ENCODE results near the gene RBM24. TPM values are rescaled to one million over a fixed set of nuclear protein-coding genes. Genes with fewer than 3 reads are reported as not detected.

Gene RBM24
- total and polyA plus RNA-seq, 2 donors (not counting 1 experiment from before 2014, with no cell fraction given): 2.5 TPM

DNA sequence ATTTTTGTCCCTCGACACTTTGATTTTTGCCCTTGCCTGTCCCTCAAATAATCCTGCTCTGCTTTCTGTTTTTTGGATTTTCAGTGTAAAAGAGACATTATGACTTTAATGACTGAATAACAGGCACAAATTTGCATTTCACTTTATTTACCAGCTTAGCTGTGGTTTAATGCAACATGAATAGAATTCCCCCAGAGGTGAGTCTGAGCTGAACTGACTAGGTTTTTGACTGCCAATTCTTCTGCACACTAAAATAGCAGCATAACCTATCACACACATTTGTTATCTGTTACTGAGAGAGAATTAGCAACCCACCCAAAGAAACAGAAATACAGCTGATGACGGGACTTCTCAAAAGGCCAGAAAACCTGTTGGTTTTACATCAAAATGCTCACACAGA, 3.9 kb upstream of the RBM24 start:
- Histone ChIP-seq H3K4me2 (ENCODE audit: extremely low read depth, insufficient read depth, low read length) (no peak overlapping the region), H3K27ac (ENCODE audit: insufficient read depth, low read length) (no peak overlapping the region), H3K4me3 (replicated peaks in 1 of 4; ENCODE audit: control extremely low read depth in 1 of 4, insufficient read depth in 1 of 4, low read depth in 3 of 4, low read length in 4 of 4) (no peak overlapping the region), H4K20me1 (ENCODE audit: control insufficient read depth, extremely low read depth, insufficient read depth, low read length) (no peaks in the 10 kb centered on the region), H3K4me1 (ENCODE audit: control insufficient read depth, extremely low read depth, insufficient read depth, low read length) (peaks cover 5% of the 10 kb centered on the region), H3K27me3 (ENCODE audit: control insufficient read depth, insufficient read depth, low read length) (no peaks in the 10 kb centered on the region), H3K9ac (ENCODE audit: insufficient read depth, low read length) (no peak overlapping the region), H3K79me2 (ENCODE audit: control insufficient read depth, insufficient read depth, low read length) (no peaks in the 10 kb centered on the region), H3K36me3 (ENCODE audit: control insufficient read depth, insufficient read depth, low read length) (no peaks in the 10 kb centered on the region), H2AFZ (ENCODE audit: low read length) (no peak overlapping the region), H3K9me3 (ENCODE audit: control insufficient read depth, insufficient read depth, low read depth, low read length) (no peaks in the 10 kb centered on the region)
- peak in 1 of 2 donors; percentile 48 for DNase-seq (ENCODE audit: low read depth in 2 of 2)
- no peak for TF ChIP-seq EZH2 (IDR thresholded peaks at IDR 0.05; ENCODE audit: low read length, missing control alignments)
- TF ChIP-seq, protein P1, sequence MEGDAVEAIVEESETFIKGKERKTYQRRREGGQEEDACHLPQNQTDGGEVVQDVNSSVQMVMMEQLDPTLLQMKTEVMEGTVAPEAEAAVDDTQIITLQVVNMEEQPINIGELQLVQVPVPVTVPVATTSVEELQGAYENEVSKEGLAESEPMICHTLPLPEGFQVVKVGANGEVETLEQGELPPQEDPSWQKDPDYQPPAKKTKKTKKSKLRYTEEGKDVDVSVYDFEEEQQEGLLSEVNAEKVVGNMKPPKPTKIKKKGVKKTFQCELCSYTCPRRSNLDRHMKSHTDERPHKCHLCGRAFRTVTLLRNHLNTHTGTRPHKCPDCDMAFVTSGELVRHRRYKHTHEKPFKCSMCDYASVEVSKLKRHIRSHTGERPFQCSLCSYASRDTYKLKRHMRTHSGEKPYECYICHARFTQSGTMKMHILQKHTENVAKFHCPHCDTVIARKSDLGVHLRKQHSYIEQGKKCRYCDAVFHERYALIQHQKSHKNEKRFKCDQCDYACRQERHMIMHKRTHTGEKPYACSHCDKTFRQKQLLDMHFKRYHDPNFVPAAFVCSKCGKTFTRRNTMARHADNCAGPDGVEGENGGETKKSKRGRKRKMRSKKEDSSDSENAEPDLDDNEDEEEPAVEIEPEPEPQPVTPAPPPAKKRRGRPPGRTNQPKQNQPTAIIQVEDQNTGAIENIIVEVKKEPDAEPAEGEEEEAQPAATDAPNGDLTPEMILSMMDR (conservative IDR thresholded peaks at IDR 0.05 in 1 of 2, IDR thresholded peaks at IDR 0.05 in 1 of 2; ENCODE audit: low read depth in 1 of 2, low read length in 2 of 2): no peak

DNA sequence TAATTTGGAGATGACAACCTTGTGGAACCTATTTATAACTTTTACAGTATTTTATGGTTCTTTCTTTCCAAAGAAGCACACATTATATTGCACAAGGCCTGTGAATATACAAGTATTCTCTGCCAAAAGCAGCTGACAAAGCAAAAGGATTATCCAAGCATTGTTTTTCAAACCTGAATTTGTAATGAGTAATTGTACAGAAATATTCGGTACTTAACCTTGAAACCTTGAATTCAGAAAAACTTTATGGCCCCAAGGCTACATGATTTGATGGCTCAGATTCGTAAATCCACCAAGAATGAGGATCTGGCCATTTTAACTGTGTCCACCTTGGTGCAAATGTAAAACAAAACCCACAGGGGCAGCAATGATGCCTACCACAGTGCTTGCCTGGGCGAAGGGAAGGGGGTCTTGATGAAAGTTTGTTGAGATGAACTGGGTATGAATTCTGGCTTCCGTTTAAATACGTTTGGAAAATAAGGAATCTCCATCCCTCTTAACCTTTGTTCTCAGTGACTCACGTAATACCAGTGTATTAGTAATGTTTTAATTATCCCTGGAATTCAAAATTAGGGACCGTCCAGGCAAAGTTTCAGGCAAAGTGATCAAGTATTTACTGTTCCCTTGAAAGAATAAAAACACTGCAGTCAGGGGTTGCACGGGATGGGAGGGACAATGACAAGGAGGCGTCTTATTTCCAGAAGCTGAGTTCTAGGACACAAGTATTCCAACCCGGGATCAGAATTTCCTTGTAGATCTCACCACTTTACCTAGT, 2.7 kb upstream of the RBM24 start:
- H3K9me3 ChIP-seq (ENCODE audit: control insufficient read depth, insufficient read depth, low read depth, low read length): no peaks in the 10 kb centered on the region
- no peak overlapping the region for H3K9ac ChIP-seq (ENCODE audit: insufficient read depth, low read length)
- no peak overlapping the region for H3K4me3 ChIP-seq (replicated peaks in 1 of 4; ENCODE audit: control extremely low read depth in 1 of 4, insufficient read depth in 1 of 4, low read depth in 3 of 4, low read length in 4 of 4)
- no peaks in the 10 kb centered on the region for H3K36me3 ChIP-seq (ENCODE audit: control insufficient read depth, insufficient read depth, low read length)
- no peaks in the 10 kb centered on the region for H3K79me2 ChIP-seq (ENCODE audit: control insufficient read depth, insufficient read depth, low read length)
- H3K4me1 ChIP-seq (ENCODE audit: control insufficient read depth, extremely low read depth, insufficient read depth, low read length): peaks cover 5% of the 10 kb centered on the region
- H4K20me1 ChIP-seq (ENCODE audit: control insufficient read depth, extremely low read depth, insufficient read depth, low read length): no peaks in the 10 kb centered on the region
- peak; percentile 47 to 83 for DNase-seq (ENCODE audit: low read depth in 2 of 2)
- no peaks in the 10 kb centered on the region for H3K27me3 ChIP-seq (ENCODE audit: control insufficient read depth, insufficient read depth, low read length)
- TF ChIP-seq EZH2 (IDR thresholded peaks at IDR 0.05; ENCODE audit: low read length, missing control alignments): no peak
- TF ChIP-seq, protein P1 (conservative IDR thresholded peaks at IDR 0.05 in 1 of 2, IDR thresholded peaks at IDR 0.05 in 1 of 2; ENCODE audit: low read depth in 1 of 2, low read length in 2 of 2): no peak
- H2AFZ ChIP-seq (ENCODE audit: low read length): peak overlapping the region; percentile 7
- peak overlapping the region; percentile 8 for H3K27ac ChIP-seq (ENCODE audit: insufficient read depth, low read length)
- H3K4me2 ChIP-seq (ENCODE audit: extremely low read depth, insufficient read depth, low read length): peak overlapping the region; percentile 33

DNA sequence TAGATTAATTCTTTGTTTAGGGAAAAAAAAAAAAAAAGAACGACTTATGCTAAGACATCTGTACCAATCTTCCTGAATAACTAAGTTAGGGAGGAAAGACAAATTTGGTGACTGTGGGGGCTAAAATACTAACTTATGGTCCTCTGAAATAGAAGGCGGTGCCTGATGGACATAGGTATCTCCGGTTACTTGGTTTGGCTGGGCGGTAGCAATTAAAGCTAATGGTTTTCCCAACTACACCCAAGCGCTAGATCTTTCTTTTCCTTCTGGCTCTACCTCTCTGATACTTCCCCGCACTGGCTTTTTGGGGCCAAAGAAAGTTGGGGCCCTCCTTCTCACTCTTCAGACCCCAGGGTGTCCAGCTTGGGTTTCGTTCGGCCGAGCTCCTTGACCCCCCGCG, 1.0 kb upstream of the RBM24 start:
- H3K4me3 ChIP-seq (replicated peaks in 1 of 4; ENCODE audit: control extremely low read depth in 1 of 4, insufficient read depth in 1 of 4, low read depth in 3 of 4, low read length in 4 of 4): peak overlapping the region in 1 of 4 experiments; percentile 76
- H3K4me2 ChIP-seq (ENCODE audit: extremely low read depth, insufficient read depth, low read length): no peak overlapping the region
- no peaks in the 10 kb centered on the region for H3K9me3 ChIP-seq (ENCODE audit: control insufficient read depth, insufficient read depth, low read depth, low read length)
- no peak overlapping the region for H3K27ac ChIP-seq (ENCODE audit: insufficient read depth, low read length)
- no peaks in the 10 kb centered on the region for H3K27me3 ChIP-seq (ENCODE audit: control insufficient read depth, insufficient read depth, low read length)
- H4K20me1 ChIP-seq (ENCODE audit: control insufficient read depth, extremely low read depth, insufficient read depth, low read length): no peaks in the 10 kb centered on the region
- TF ChIP-seq, protein P1 (conservative IDR thresholded peaks at IDR 0.05 in 1 of 2, IDR thresholded peaks at IDR 0.05 in 1 of 2; ENCODE audit: low read depth in 1 of 2, low read length in 2 of 2): no peak
- no peak for TF ChIP-seq EZH2 (IDR thresholded peaks at IDR 0.05; ENCODE audit: low read length, missing control alignments)
- no peak for DNase-seq (ENCODE audit: low read depth in 2 of 2)
- H3K79me2 ChIP-seq (ENCODE audit: control insufficient read depth, insufficient read depth, low read length): no peaks in the 10 kb centered on the region
- H3K4me1 ChIP-seq (ENCODE audit: control insufficient read depth, extremely low read depth, insufficient read depth, low read length): peaks cover 5% of the 10 kb centered on the region
- H3K9ac ChIP-seq (ENCODE audit: insufficient read depth, low read length): no peak overlapping the region
- no peak overlapping the region for H2AFZ ChIP-seq (ENCODE audit: low read length)
- H3K36me3 ChIP-seq (ENCODE audit: control insufficient read depth, insufficient read depth, low read length): no peaks in the 10 kb centered on the region
